C1 segment of cervical spinal cord (tissue), 14 donors: ENCODE results near the gene DDX60.
"Not testable (repeated sequence)": the region's sequence is repeated elsewhere in the genome, so short reads cannot be mapped to it uniquely, and the experiment has no call there.

Experiments used
- DNase-seq, 14 donors: peaks; one replicate each; lab custom pipeline; 2025; lab: John Stamatoyannopoulos, UW

The DDX60 gene

GRCh38 chr4:168293386-168293975, 25.1 kb downstream of the DDX60 start:
- no peak for DNase-seq

GRCh38 chr4:168291242-168291641, 27.3 kb downstream of the DDX60 start:
- no peak for DNase-seq

GRCh38 chr4:168285850-168286249, 32.7 kb downstream of the DDX60 start:
- DNase-seq, result not testable (repeated sequence)

- DNase-seq, result no peak
Measured at GRCh38 chr4:168279556-168279955, 39.0 kb downstream of the DDX60 start.

- no peak for DNase-seq
Measured at GRCh38 chr4:168275836-168276235, 42.7 kb downstream of the DDX60 start.

GRCh38 chr4:168274871-168275270, 43.7 kb downstream of the DDX60 start:
- no peak for DNase-seq

GRCh38 chr4:168273838-168274237, 44.7 kb downstream of the DDX60 start:
- DNase-seq, result no peak

GRCh38 chr4:168272488-168272887, 46.1 kb downstream of the DDX60 start:
- no peak for DNase-seq

- DNase-seq, result no peak
Measured at GRCh38 chr4:168269896-168270295, 48.7 kb downstream of the DDX60 start.

GRCh38 chr4:168265327-168265726, 53.2 kb downstream of the DDX60 start:
- DNase-seq, result no peak

- DNase-seq, result no peak
Measured at GRCh38 chr4:168264903-168265302, 53.6 kb downstream of the DDX60 start.

GRCh38 chr4:168263039-168263438, 55.5 kb downstream of the DDX60 start:
- DNase-seq, result no peak

- no peak for DNase-seq
Measured at GRCh38 chr4:168259096-168259495, 59.5 kb downstream of the DDX60 start.

- no peak for DNase-seq
Measured at GRCh38 chr4:168257768-168258167, 60.8 kb downstream of the DDX60 start.

GRCh38 chr4:168248176-168248710, 70.3 kb downstream of the DDX60 start:
- no peak for DNase-seq

GRCh38 chr4:168247603-168248002, 70.9 kb downstream of the DDX60 start:
- no peak for DNase-seq

GRCh38 chr4:168241953-168242352, 76.6 kb downstream of the DDX60 start:
- DNase-seq, result no peak

- DNase-seq, result no peak
Measured at GRCh38 chr4:168240821-168241220, 77.7 kb downstream of the DDX60 start.

- DNase-seq, result no peak
Measured at GRCh38 chr4:168221301-168221700, 97.3 kb downstream of the DDX60 start.

GRCh38 chr4:168220893-168221292, 97.7 kb downstream of the DDX60 start:
- no peak for DNase-seq

- DNase-seq, result no peak
Measured at GRCh38 chr4:168218645-168219044, 99.9 kb downstream of the DDX60 start.

- DNase-seq, result not testable (repeated sequence)
Measured at GRCh38 chr4:168213511-168213910, 105.0 kb downstream of the DDX60 start.

- no peak for DNase-seq
Measured at GRCh38 chr4:168212656-168213055, 105.9 kb downstream of the DDX60 start.
